Measurements from ENCODE around the gene NUMBL.
"Not testable (repeated sequence)": the region's sequence is repeated elsewhere in the genome, so short reads cannot be mapped to it uniquely, and the experiment has no call there.

Gene NUMBL

DNA sequence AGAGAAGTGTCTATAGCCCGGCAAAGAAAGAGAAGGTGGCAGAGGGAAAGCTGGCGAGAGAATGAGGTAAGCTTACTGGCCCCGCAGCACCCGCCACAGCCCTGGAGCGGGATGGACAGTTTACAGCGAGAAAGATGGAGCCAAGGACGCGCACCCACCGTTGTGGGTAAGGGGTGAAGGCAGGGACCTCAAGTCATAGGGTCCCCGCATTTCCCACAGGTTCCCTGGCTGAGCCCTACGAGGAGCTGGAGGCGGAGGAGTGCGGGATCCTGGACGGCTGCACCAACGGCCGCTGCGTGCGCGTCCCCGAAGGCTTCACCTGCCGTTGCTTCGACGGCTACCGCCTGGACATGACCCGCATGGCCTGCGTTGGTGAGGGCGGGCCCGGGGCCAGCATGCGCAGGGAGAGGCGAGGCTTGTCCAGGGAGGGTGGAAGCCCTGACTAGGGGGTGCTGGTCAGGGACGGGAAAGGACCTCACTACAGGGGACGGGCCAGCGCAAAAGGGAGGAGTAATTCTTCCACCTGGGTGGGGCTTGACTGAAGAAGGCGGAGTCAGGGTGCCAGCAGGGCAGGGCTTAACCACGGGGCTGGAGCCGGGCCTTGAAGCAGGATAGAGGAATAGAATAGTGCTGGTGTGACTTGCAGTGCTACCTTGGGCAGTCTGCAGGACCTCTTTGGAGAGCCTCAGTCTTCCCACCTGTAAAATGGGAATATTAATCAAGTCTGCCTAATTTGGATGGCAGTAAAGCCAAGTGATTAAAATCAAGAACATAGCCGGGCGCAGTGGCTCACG is 62.8 kb downstream of the NUMBL start:
- DNase-seq (ENCODE audit: low spot score): no peak

DNA sequence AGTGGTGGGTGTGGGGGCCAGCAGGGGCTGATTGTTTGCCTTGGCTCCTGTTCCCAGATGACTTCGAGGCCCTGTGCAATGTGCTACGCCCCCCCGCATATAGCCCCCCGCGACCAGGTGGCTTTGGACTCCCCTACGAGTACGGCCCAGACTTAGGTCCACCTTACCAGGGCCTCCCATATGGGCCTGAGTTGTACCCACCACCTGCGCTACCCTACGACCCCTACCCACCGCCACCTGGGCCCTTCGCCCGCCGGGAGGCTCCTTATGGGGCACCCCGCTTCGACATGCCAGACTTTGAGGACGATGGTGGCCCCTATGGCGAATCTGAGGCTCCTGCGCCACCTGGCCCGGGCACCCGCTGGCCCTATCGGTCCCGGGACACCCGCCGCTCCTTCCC is 63.5 kb downstream of the NUMBL start:
- DNase-seq (ENCODE audit: low spot score): no peak

DNA sequence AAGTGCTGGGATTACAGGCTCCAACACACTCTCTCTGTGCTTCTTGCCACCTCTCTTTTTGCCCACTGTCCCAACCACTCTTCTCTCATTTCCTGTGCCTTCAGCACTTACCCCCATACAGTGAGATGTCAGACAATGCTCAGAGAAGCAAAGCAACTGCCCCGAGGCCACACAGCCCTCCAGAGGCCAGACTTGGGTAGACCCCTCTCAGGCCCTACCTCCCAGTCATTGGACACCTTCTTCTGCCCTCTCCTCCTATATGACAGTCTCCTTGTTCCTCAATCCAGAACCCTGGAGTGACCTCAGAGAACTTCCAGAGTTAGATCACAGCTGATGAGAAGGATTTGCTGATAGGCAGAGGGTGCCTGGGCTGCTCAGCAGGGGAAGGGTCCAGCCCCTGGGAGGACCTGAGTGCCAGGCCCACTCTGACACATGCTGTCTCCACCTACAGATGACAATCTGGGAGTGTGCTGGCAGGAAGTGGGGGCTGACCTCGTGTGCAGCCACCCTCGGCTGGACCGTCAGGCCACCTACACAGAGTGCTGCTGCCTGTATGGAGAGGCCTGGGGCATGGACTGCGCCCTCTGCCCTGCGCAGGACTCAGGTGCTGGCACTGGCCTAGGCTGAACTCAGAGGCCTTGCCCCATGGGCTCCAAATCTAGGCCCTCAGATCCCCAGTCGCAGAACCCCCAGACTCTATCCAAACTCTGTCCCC is 64.9 kb downstream of the NUMBL start:
- DNase-seq (ENCODE audit: low spot score): no peak

DNA sequence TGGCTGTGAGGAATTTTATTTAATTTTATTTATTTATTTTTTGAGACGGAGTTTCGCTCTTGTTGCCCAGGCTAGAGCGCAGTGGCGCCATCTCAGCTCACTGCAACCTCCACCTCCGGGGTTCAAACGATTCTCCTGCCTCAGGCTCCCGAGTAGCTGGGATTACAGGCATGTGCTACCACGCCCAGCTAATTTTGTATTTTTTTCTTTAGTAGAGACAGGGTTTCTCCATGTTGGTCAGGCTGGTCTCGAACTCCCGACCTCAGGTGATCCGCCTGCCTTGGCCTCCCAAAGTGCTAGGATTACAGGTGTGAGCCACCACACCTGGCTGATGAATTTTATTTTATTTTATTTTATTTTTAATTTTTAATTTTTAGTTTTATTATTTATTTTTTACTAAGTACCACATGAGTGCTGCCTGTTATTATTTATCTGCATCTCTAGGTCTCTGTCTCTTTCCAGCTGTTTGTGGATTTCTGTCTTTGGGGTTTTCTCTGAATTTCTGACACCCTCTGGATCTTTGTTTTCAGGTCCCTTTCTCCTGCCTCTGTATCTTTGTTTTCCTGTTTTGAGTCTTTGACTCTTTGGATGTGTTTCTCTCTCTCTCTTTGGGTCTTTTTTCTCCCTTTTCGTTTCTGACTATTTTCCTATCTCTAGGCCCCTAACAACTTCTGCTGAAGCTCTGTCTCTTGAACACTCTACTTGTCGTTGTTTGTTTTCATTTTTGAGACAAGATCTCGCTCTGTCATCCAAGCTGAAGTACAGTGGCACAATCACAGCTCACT is 65.9 kb downstream of the NUMBL start:
- not testable (repeated sequence) for DNase-seq (ENCODE audit: low spot score)

DNA sequence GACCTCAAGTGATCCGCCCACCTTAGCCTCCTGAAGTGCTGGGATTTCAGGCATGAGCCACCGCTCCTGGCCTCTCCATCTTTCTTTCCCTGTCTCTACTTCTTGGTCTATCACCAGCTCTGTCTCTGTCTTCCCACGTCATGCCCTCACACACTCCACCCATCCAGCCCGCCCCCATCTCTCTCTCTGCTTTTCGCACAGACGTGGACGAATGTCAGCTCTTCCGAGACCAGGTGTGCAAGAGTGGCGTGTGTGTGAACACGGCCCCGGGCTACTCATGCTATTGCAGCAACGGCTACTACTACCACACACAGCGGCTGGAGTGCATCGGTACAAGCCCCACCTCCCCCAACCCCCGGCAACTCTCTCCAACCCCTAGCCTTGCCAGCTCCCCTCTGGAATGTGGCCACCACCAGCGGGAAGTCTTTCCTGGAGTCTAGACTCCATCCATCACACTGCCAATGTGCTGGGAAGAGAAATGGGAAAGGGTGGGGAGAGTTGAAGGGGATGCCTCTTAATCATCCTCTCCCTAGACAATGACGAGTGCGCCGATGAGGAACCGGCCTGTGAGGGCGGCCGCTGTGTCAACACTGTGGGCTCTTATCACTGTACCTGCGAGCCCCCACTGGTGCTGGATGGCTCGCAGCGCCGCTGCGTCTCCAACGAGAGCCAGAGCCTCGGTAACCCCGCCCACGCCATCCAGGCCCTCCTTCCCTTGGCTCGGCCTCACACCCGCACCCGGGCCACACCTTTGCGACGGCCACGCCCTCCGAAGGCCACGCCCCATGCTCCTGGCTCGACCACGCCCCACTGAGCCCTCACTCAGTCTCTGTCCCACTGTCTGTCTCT is 66.8 kb downstream of the NUMBL start:
- DNase-seq (ENCODE audit: low spot score): no peak

DNA sequence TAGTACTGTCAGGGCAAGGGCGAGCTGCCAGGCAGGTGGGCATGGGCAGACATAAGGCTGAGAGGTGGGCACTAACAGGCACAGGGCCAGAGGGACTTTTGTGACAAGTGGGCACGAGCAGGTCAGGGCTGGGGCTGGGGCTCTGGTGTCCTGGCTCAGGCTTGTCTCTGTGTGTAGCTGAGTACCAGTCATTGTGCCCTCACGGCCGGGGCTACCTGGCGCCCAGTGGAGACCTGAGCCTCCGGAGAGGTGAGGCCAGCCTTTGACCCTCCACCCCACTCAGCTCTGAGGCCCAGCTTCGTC is 67.7 kb downstream of the NUMBL start:
- no peak for DNase-seq (ENCODE audit: low spot score)

DNA sequence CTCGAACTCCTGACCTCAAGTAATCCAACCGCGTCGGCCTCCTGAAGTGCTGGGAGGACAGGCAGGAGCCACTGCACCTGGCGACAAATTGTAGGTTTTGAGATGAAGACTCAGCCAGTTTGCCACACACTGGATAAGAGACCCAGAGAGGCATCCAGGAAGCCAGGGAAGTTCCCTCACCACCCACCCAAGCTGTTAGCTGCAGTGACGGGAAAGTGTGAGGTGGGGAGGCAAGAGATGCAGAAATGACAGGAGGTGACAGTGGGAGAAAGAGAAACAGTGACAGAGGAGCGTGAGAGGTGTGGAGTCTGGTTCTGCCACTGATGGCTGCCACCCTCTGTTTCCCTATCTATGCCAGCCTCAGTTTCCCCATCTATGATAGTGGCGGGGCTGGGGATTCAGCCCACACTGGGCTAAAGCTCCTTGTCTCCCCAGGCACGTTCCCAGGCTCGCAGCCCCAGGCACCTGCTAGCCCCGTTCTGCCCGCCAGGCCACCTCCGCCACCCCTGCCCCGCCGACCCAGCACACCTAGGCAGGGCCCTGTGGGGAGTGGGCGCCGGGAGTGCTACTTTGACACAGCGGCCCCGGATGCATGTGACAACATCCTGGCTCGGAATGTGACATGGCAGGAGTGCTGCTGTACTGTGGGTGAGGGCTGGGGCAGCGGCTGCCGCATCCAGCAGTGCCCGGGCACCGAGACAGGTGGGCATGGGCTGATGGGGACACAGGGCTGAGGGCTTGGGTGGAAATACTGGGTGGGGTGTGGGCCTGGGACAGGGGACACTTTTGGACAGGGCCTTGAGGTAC is 68.3 kb downstream of the NUMBL start:
- DNase-seq (ENCODE audit: low spot score): no peak

DNA sequence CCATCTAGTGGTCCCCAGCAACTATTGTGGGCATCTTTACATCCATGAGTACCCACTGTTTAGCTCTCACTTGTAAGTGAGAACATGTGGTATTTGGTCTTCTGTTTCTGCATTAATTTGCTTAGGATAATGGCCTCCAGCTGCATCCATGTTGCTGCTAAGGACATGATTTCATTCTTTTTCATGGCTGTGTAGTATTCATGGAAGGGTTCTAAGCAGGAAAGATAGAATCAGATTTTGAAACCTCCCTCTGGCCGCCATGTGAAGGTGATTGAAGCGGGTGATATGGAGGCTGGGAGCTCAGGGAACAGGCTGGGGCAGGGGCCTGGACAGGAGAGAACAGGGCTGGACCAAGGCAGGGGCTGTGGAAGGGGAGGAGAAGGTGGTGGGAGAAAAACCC is 69.2 kb downstream of the NUMBL start:
- no peak for DNase-seq (ENCODE audit: low spot score)

DNA sequence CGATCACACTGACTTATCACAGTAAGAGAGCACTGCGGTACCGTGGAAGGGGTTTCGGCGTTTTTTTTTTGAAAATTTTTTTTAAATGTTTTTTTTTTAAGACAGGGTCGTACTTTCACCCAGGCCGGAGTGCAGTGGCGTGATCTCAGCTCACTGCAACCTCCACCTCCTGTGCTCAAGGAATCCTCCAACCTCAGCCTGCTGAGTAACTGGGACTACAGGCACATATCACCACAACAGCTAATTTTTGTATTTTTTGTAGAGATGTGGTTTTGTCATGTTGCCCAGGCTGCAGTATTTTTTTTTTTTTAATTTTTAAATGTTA is 70.3 kb downstream of the NUMBL start:
- no peak for DNase-seq (ENCODE audit: low spot score)

DNA sequence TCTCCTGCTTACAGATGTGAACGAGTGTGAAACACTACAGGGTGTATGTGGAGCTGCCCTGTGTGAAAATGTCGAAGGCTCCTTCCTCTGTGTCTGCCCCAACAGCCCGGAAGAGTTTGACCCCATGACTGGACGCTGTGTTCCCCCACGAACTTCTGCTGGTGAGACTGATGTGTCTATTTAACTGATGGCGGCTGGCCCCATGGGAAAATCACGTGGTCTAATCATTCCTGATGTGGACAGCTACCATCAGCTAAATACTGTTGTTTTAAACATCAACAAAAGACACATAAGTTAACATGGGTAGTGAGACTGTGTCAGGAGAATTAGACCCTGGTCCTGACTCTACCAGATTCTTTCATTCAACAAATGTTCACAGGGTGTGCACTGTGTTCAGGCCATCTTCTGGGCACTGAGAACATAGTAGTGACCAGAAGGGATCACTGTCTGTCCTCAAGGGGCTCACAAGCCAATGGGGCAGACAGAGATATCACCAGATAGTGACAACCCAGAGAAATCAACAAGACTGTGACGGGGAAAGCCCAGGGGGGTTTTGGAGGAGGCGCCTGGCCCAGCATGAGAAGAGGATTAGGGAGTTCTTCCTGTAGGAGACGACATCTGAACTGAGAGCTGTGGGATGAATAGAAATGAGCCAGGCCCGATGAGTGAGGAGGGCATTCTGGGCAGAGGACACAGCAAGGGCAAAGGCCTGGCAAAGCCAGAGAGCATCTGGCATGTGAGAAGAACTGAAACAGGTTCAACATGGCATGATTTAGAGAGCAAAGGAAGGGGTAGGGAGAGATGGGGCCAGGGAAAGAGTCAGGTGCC is 70.9 kb downstream of the NUMBL start:
- DNase-seq (ENCODE audit: low spot score): no peak

DNA sequence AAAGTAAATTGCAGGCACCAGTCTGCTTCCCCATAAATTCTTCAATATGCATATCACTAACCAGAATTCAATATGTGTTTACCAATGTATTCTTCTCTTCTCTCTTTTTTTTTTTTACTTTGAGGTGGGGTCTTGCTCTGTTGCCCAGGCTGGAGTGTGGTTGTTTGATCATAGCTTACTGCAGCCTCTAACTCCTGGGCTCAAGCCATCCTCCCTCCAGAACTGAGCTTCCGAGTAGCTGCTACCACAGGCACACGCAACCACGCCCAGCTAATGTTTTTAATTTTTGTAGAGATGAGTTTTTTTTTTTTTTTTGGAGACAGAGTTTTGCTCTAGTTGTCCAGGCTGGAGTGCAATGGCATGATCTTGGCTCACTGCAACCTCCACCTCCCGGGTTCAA is 72.5 kb downstream of the NUMBL start:
- no peak for DNase-seq (ENCODE audit: low spot score)

DNA sequence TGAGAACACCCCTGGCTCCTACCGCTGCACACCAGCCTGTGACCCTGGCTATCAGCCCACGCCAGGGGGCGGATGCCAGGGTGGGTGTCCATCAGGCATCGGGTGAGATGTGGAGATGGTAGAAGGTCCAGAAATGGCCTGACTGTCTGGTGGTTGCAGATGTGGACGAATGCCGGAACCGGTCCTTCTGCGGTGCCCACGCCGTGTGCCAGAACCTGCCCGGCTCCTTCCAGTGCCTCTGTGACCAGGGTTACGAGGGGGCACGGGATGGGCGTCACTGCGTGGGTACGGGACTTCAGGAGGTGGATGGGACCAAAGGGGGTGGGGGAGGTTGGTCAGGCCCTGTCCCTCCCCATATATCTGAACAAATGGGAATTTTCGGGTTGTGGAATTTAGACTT is 73.5 kb downstream of the NUMBL start:
- no peak for DNase-seq (ENCODE audit: low spot score)

DNA sequence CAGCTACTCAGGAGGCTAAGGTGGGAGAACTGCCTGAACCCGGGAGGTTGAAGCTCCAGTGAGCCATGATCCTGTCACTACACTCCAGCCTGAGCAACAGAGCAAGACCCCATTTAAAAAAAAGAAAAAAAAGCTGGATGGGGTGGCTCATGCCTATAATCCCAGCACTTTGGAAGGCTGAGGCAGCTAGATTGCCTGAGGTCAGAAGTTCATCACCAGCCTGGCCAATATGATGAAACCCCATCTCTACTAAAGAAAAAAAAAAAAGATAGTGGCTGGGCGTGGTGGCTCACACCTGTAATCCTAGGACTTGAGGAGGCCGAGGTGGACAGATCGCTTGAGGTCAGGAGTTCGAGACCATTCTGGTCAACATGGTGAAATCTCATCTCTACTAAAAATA is 74.3 kb downstream of the NUMBL start:
- no peak for DNase-seq (ENCODE audit: low spot score)

Data from pons (tissue), 1 donor.